GM06990 (cell line): ENCODE data around the gene PCDHGA2.
"Not testable (repeated sequence)": the region's sequence is repeated elsewhere in the genome, so short reads cannot be mapped to it uniquely, and the experiment has no call there.

ENCODE experiments used
- DNase-seq: peaks from one replicate; pipeline ENCODE4 v3.0.0-alpha.2; 2011; ENCODE audit not compliant: insufficient read length; ENCODE audit errors: extremely low read depth
- H3K27me3 ChIP-seq: replicated peaks from 2 replicates; pipeline ENCODE4 v1.6.0; 2011; ENCODE audit warnings: low read length; ENCODE audit not compliant: control insufficient read depth, insufficient read depth
- H3K36me3 ChIP-seq: 2 replicates; pipeline ENCODE4 v1.5.1; 2011; ENCODE audit warnings: low read length; ENCODE audit not compliant: control insufficient read depth, insufficient read depth
- H3K4me3 ChIP-seq: replicated peaks from 2 replicates; pipeline ENCODE4 v1.5.1; 2011; ENCODE audit warnings: low read depth, mild to moderate bottlenecking, control low read depth, low read length
- CTCF ChIP-seq: IDR thresholded peaks from 2 replicates; pipeline ENCODE4 v1.5.1; 2011; ENCODE audit warnings: low read length, control low read depth, mild to moderate bottlenecking, inconsistent platforms; ENCODE audit not compliant: insufficient read depth, poor library complexity, severe bottlenecking

The PCDHGA2 gene

GRCh38 chr5:141338538-141339306 is at the start of gene PCDHGA2:
TSS of gene PCDHGA2 (plus strand) at chr5:141338760.
- no peak within 1 kb of the TSS for H3K4me3 ChIP-seq
- no peaks in the 10 kb centered on the region for H3K27me3 ChIP-seq
- H3K36me3 ChIP-seq, result no peaks in the 10 kb centered on the region
- DNase-seq, result no peak
- TF ChIP-seq CTCF, result peak; percentile 23

DNA sequence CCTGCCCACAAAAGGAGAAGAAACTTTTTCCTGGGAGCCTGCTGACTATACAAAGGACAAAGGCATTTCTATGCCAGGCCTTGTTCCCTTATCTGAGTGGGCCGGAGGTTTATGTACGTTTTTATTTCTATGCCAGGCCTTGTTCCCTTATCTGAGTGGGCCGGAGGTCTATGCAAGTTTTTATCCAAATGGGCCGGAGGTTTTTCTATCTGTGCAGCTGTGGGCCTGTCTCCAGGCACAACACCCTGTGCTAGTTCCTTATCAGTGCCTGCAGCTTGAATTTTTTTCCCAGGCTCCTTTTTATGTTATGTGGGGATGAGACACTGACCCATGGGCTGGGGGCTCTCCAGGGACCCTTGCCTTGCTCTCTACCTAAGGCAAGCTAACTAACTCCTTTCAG is 40.2 kb upstream of the PCDHGA2 start:
- TF ChIP-seq CTCF, result no peak
- no peaks in the 10 kb centered on the region for H3K27me3 ChIP-seq
- DNase-seq, result no peak

GRCh38 chr5:141303756-141304155 is 34.8 kb upstream of the PCDHGA2 start, which contains the start of gene SLC25A2:
TSS of gene SLC25A2 (minus strand) at chr5:141304049. CDS start at chr5:141303865, 184 bp downstream.
- no peak within 1 kb of the TSS for H3K4me3 ChIP-seq
- H3K36me3 ChIP-seq, result no peaks in the 10 kb centered on the region; the same call in 1 of the 2 replicates
- DNase-seq, result no peak
- no peaks in the 10 kb centered on the region for H3K27me3 ChIP-seq
- no peak for TF ChIP-seq CTCF

More for the DNA sequence above, 40.2 kb upstream of the PCDHGA2 start:
- Histone ChIP-seq H3K4me3 (no peak overlapping the region), H3K36me3 (no peaks in the 10 kb centered on the region)

DNA sequence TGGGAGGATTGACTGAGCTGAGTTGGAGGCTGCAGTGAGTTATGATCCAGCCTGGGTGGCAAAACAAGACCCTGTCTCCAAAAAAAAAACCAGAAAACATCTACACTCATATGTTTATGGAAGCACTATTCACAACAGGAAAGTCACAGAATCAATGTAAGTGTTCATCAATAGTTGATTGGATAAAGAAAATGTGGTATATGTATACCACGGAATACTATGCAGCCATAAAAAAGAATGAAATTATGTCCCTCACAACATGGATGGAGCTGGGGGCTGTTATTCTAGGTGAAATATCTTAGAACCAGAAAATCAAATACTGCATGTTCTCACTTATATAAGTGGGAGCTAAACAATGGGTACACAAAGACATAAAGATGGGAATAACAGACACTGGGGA is 31.9 kb upstream of the PCDHGA2 start:
- Histone ChIP-seq H3K27me3 (no peaks in the 10 kb centered on the region), H3K4me3 (no peak overlapping the region), H3K36me3 (no peaks in the 10 kb centered on the region; the same call in 1 of the 2 replicates)
- DNase-seq, result no peak
- no peak for TF ChIP-seq CTCF

DNA sequence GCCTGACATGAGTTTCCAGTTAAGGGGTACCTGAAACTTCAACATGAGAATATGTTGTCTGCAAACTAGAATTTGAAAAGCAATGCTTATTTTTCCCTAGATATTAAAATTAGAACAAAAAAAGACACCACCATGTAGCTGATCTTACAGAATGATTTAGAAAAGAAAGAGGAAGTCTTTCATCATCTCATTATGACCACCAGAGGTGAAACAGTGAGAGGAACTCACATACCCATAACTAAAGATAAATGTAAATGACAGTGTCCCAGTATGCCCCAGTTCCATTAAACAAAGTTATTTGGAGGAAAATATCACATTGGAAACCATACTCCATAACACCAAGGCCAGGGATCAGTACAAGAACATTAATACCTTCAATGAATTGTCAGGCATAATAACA is 24.8 kb upstream of the PCDHGA2 start:
- DNase-seq, result no peak
- no peak overlapping the region for H3K4me3 ChIP-seq
- no peaks in the 10 kb centered on the region for H3K36me3 ChIP-seq
- TF ChIP-seq CTCF, result no peak
- H3K27me3 ChIP-seq, result no peaks in the 10 kb centered on the region

DNA sequence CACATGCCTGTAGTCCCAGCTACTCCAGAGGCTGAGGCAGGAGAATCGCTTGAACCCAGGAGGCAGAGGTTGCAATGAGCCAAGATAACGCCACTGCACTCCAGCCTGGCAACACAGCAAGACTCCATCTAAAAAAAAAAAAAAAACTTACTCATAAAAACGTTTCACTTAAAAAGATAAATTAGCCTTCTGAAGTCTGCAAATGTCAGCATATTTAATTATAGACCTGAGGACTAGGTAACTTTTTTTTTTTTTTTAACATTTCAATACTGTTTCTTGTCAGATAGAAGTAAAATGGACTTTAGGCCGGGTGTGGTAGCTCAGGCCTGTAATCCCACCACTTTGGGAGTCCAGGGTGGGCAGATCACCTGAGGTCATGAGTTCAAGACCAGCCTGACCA is 21.6 kb upstream of the PCDHGA2 start:
- H3K36me3 ChIP-seq, H3K27me3 ChIP-seq, DNase-seq, H3K4me3 ChIP-seq: not testable (repeated sequence)
